Ramos (cell line): Measurements from ENCODE around the gene RNF138.
"Not testable (repeated sequence)": the region's sequence is repeated elsewhere in the genome, so short reads cannot be mapped to it uniquely, and the experiment has no call there.

Experiments used
- in situ Hi-C: fragments of 300-500 bp; cut with MboI; formaldehyde crosslinking; loops from one replicate; pipeline ENCODE4 v1.14.3; 2022; ENCODE audit warnings: low sequenced_read_pairs; ENCODE audit not compliant: unreplicated experiment

The RNF138 gene

GRCh38 chr18:32160547-32160946 lies 68.9 kb downstream of the RNF138 start:
- in situ Hi-C loops, result loop anchor here (5.0 kb wide), 1 partner anchor 392 kb away; no protein-coding TSS in a partner anchor

DNA sequence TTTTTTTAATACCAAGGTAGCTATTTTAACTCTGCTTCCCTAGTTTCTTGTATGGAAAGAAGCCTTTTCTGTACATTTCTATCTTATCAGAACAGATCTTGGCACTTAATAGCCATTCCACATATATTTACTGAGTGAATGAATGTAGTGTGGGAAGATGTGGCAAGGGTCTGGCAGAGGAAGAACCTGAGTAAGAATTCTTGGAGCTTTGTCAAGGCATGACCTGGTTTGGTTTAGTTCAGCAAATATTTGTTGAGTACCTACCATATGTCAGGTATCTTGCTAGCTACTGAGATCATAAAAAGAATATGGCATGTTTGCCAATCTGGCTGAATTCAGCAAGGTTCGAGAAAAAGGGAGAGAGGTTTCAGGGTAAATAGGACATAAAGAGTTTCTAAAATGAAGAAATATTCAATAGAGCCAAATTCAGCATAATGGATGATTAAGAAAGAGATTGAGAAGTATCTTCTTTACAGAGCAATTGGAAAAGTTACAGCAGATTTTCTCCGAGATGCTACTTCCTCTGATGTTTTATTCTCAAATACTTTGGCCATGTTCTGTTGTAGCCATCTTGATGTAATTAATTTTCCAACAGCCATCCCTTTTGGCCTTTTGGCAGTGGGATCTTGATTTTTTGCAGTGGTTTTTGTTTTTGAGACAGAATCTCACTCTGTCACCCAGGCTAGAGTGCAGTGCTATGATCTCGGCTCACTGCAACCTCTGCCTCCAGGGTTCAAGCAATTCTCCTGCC lies 76.5 kb downstream of the RNF138 start:
- in situ Hi-C loops, result no loop called here

DNA sequence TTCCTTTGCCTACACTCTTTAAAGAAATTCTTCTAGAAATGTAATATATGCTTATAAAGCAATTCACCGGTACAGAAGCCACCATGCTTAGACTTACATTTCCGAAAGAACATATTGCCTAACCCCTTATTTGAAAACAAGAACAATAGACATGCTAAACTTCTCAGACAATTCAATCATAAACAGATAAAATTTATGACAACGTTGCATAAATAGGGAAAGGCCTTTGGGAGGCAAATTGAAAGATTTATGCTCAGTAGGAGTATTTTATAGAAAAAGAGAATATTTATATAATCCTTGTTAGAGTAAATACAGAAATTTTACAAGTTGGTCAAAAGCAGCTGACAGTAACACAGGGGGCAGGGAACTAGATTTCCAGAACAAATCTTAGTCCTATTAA lies 82.0 kb downstream of the RNF138 start:
- in situ Hi-C loops, result no loop called here

DNA sequence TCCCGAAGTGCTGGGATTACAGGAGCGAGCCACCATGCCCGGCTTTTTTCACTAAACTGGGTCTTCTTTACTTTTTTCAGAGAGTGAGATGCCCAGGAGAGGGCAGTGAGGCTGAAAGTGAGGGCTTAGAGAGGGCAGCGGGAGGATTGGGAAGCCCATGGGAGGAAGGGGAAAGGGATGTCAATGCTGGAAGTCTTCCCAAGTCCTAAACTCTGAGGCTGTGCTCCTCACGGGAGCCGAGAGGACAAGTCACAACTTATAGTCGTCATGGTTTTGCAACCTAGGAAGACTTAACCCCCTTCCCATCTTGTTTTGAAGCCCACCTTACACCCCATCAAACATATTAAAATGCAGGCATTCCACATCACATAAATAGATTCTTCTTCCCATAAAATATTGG lies 83.0 kb downstream of the RNF138 start:
- in situ Hi-C loops, result no loop called here

GRCh38 chr18:32175265-32175664 lies 83.6 kb downstream of the RNF138 start:
- in situ Hi-C loops, result no loop called here

GRCh38 chr18:32176745-32177144 lies 85.1 kb downstream of the RNF138 start:
- in situ Hi-C loops, result not testable (repeated sequence)

DNA sequence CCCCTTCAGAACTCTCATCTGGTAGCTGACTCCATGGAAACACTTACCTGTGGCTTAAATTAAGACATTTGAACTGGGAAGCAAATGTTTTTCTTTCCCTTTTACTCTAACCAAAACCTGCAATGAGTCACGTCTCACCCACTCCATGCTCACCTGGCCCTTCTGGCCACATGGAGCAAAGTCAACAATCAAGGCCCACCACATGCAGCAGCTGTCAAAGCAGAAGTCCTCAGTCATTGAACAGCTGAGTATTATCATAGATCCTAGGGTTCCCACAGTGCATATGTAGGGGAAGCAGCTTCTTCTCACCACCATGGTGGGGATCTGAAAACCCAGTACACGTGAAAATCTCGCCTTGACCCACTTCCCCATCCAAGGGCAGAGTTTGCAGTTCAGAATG lies 85.9 kb downstream of the RNF138 start:
- in situ Hi-C loops, result no loop called here
